Choroid plexus epithelial cell (primary cell): ENCODE measurements around the gene OR52D1.

Source experiments
- DNase-seq: peaks from one replicate; pipeline ENCODE4 v3.0.0-alpha.2; 2010; ENCODE audit warnings: low read depth
- H3K4me3 ChIP-seq: 2 replicates; pipeline ENCODE4 v1.5.1; 2011; ENCODE audit warnings: low read depth, mild to moderate bottlenecking, control low read depth, low read length, moderate library complexity
- CTCF ChIP-seq: conservative IDR thresholded peaks from 2 replicates; pipeline ENCODE4 v1.5.1; 2011; ENCODE audit warnings: low read depth, mild to moderate bottlenecking, control low read depth, inconsistent platforms, low read length, moderate library complexity

OR52D1 gene

GRCh38 chr11:5527716-5528115 lies 39.2 kb downstream of the OR52D1 start:
- TF ChIP-seq CTCF, result no peak
- H3K4me3 ChIP-seq, result no peak overlapping the region
- no peak for DNase-seq

DNA sequence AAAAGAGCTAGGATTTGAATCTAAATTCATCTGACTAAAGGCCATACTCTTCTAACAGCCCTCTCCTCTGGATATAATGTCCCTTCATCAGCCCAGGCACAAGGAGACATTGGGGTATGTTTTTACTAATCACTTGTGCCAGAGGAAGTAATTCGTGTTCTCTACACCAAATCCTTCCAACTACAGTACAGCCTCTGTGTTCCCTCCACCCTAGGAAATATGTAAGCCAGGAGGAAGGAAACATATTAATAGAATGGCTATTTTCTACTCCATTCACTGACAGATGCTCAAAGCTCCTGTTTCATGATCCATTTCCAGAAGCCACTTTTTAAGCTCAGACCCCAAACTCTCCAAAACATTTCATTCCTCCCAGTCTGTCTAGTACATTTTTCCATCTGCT lies 40.0 kb downstream of the OR52D1 start:
- no peak for TF ChIP-seq CTCF
- no peak for DNase-seq
- H3K4me3 ChIP-seq, result no peak overlapping the region

GRCh38 chr11:5531053-5531831 lies 42.8 kb downstream of the OR52D1 start:
- DNase-seq, result no peak
- no peak for TF ChIP-seq CTCF
- H3K4me3 ChIP-seq, result no peak overlapping the region

GRCh38 chr11:5534046-5534445 lies 45.6 kb downstream of the OR52D1 start:
- no peak for TF ChIP-seq CTCF
- DNase-seq, result no peak
- H3K4me3 ChIP-seq, result no peak overlapping the region

- H3K4me3 ChIP-seq, result no peak overlapping the region
- no peak for TF ChIP-seq CTCF
- DNase-seq, result no peak
Measured at GRCh38 chr11:5536482-5536881, 48.0 kb downstream of the OR52D1 start.
